Cardiac fibroblast (primary cell): ENCODE data around the gene WDR86.

Experiments used
- DNase-seq, 2 donors: peaks; one replicate each; pipeline versions ENCODE4 v3.0.0 to v3.0.0-alpha.2; 2010; ENCODE audit warnings: low read depth in 2 of 2
- H3K4me3 ChIP-seq, 2 donors: replicated peaks in 1 of 2; 1 replicate in 1 of 2; 2 replicates in 1 of 2; pipeline ENCODE4 v1.5.1; 2011; ENCODE audit warnings: low read depth in 2 of 2, low read length in 2 of 2, mild to moderate bottlenecking in 2 of 2, moderate library complexity in 1 of 2
- CTCF ChIP-seq: IDR thresholded peaks from one replicate; pipeline ENCODE4 v1.5.1; 2011; ENCODE audit warnings: low read depth, mild to moderate bottlenecking, low read length, inconsistent platforms

The WDR86 gene

GRCh38 chr7:151448261-151449252 lies 38.7 kb upstream of the WDR86 start:
- peak overlapping the region; percentile 13 to 50 for H3K4me3 ChIP-seq
- TF ChIP-seq CTCF = peak; percentile 82
- peak; percentile 69 to 71 for DNase-seq

- DNase-seq = no peak
- peak overlapping the region in 1 of 2 donors; percentile 50 for H3K4me3 ChIP-seq
- TF ChIP-seq CTCF = no peak
These were observed 38.0 kb upstream of the WDR86 start for GRCh38 chr7:151447901-151448260.

- no peak for DNase-seq
- no peak for TF ChIP-seq CTCF
- H3K4me3 ChIP-seq = no peak overlapping the region
These were observed 37.5 kb upstream of the WDR86 start for GRCh38 chr7:151447312-151447711.

- no peak overlapping the region for H3K4me3 ChIP-seq
- no peak for DNase-seq
- no peak for TF ChIP-seq CTCF
These were observed 36.6 kb upstream of the WDR86 start for GRCh38 chr7:151446412-151446811.

- H3K4me3 ChIP-seq = no peak overlapping the region
- TF ChIP-seq CTCF = no peak
- no peak for DNase-seq
These were observed 34.8 kb upstream of the WDR86 start for GRCh38 chr7:151444632-151445031.

GRCh38 chr7:151442776-151443496 lies 33.1 kb upstream of the WDR86 start:
- DNase-seq = peak in 1 of 2 donors; percentile 38
- H3K4me3 ChIP-seq = no peak overlapping the region
- no peak for TF ChIP-seq CTCF
